ENCODE measurements around the gene SHC1.

SHC1 gene

GRCh38 chr1:155008015-155008941, 37.7 kb upstream of the SHC1 start:
- Histone ChIP-seq H3K36me3 (ENCODE audit: control insufficient read depth, insufficient read depth, low read length) (no peaks in the 10 kb centered on the region), H3K27me3 (ENCODE audit: control insufficient read depth, insufficient read depth, low read length, poor library complexity, severe bottlenecking) (no peaks in the 10 kb centered on the region), H3K4me1 (ENCODE audit: control insufficient read depth, insufficient read depth, low read length) (peaks cover 50% of the 10 kb centered on the region), H3K9me3 (ENCODE audit: control insufficient read depth, low read length) (no peaks in the 10 kb centered on the region), H3K27ac (ENCODE audit: insufficient read depth, low read depth, low read length, poor library complexity, severe bottlenecking) (no peak overlapping the region), H3K4me3 (ENCODE audit: insufficient read depth, low read depth, low read length) (no peak overlapping the region)
- WGBS, 2 experiments, result 63 to 69% methylated on average over 16 of the region's 16 CpGs

GRCh38 chr1:155007251-155007828, 36.8 kb upstream of the SHC1 start:
- H3K4me3 ChIP-seq (ENCODE audit: insufficient read depth, low read depth, low read length), result no peak overlapping the region
- peaks cover 43% of the 10 kb centered on the region for H3K4me1 ChIP-seq (ENCODE audit: control insufficient read depth, insufficient read depth, low read length)
- H3K36me3 ChIP-seq (ENCODE audit: control insufficient read depth, insufficient read depth, low read length), result no peaks in the 10 kb centered on the region
- WGBS, 2 experiments, result 92 to 93% methylated on average over 6 of the region's 6 CpGs
- no peaks in the 10 kb centered on the region for H3K27me3 ChIP-seq (ENCODE audit: control insufficient read depth, insufficient read depth, low read length, poor library complexity, severe bottlenecking)
- no peaks in the 10 kb centered on the region for H3K9me3 ChIP-seq (ENCODE audit: control insufficient read depth, low read length)
- no peak overlapping the region for H3K27ac ChIP-seq (ENCODE audit: insufficient read depth, low read depth, low read length, poor library complexity, severe bottlenecking)

GRCh38 chr1:155006601-155007101, 36.1 kb upstream of the SHC1 start:
- 86 to 97% methylated on average over 2 of the region's 2 CpGs for WGBS, 2 experiments
- H3K36me3 ChIP-seq (ENCODE audit: control insufficient read depth, insufficient read depth, low read length), result no peaks in the 10 kb centered on the region
- H3K4me1 ChIP-seq (ENCODE audit: control insufficient read depth, insufficient read depth, low read length), result peaks cover 39% of the 10 kb centered on the region
- H3K4me3 ChIP-seq (ENCODE audit: insufficient read depth, low read depth, low read length), result no peak overlapping the region
- no peaks in the 10 kb centered on the region for H3K9me3 ChIP-seq (ENCODE audit: control insufficient read depth, low read length)
- H3K27ac ChIP-seq (ENCODE audit: insufficient read depth, low read depth, low read length, poor library complexity, severe bottlenecking), result no peak overlapping the region
- H3K27me3 ChIP-seq (ENCODE audit: control insufficient read depth, insufficient read depth, low read length, poor library complexity, severe bottlenecking), result no peaks in the 10 kb centered on the region

- peaks cover 26% of the 10 kb centered on the region for H3K4me1 ChIP-seq (ENCODE audit: control insufficient read depth, insufficient read depth, low read length)
- H3K27ac ChIP-seq (ENCODE audit: insufficient read depth, low read depth, low read length, poor library complexity, severe bottlenecking), result no peak overlapping the region
- H3K9me3 ChIP-seq (ENCODE audit: control insufficient read depth, low read length), result no peaks in the 10 kb centered on the region
- no peaks in the 10 kb centered on the region for H3K36me3 ChIP-seq (ENCODE audit: control insufficient read depth, insufficient read depth, low read length)
- no peaks in the 10 kb centered on the region for H3K27me3 ChIP-seq (ENCODE audit: control insufficient read depth, insufficient read depth, low read length, poor library complexity, severe bottlenecking)
- WGBS, 2 experiments, result 82 to 84% methylated on average over 17 of the region's 17 CpGs
- H3K4me3 ChIP-seq (ENCODE audit: insufficient read depth, low read depth, low read length), result no peak overlapping the region
Observed at GRCh38 chr1:155005076-155006011, 34.8 kb upstream of the SHC1 start.

- Histone ChIP-seq H3K36me3 (ENCODE audit: control insufficient read depth, insufficient read depth, low read length) (no peaks in the 10 kb centered on the region), H3K27me3 (ENCODE audit: control insufficient read depth, insufficient read depth, low read length, poor library complexity, severe bottlenecking) (no peaks in the 10 kb centered on the region), H3K27ac (ENCODE audit: insufficient read depth, low read depth, low read length, poor library complexity, severe bottlenecking) (peak overlapping the region; percentile 8), H3K4me1 (ENCODE audit: control insufficient read depth, insufficient read depth, low read length) (peaks cover 25% of the 10 kb centered on the region), H3K4me3 (ENCODE audit: insufficient read depth, low read depth, low read length) (peak overlapping the region; percentile 57), H3K9me3 (ENCODE audit: control insufficient read depth, low read length) (no peaks in the 10 kb centered on the region)
- WGBS, 2 experiments, result 51 to 53% methylated on average over 4 to 5 of the region's 5 CpGs
Observed at GRCh38 chr1:155004352-155005075, 34.0 kb upstream of the SHC1 start.

GRCh38 chr1:155003766-155004351, 33.3 kb upstream of the SHC1 start:
- no peak overlapping the region for H3K27ac ChIP-seq (ENCODE audit: insufficient read depth, low read depth, low read length, poor library complexity, severe bottlenecking)
- no peaks in the 10 kb centered on the region for H3K27me3 ChIP-seq (ENCODE audit: control insufficient read depth, insufficient read depth, low read length, poor library complexity, severe bottlenecking)
- no peaks in the 10 kb centered on the region for H3K36me3 ChIP-seq (ENCODE audit: control insufficient read depth, insufficient read depth, low read length)
- WGBS, 2 experiments, result 1% methylated on average over 34 of the region's 34 CpGs
- H3K4me3 ChIP-seq (ENCODE audit: insufficient read depth, low read depth, low read length), result peak overlapping the region; percentile 57
- H3K9me3 ChIP-seq (ENCODE audit: control insufficient read depth, low read length), result no peaks in the 10 kb centered on the region
- H3K4me1 ChIP-seq (ENCODE audit: control insufficient read depth, insufficient read depth, low read length), result peaks cover 20% of the 10 kb centered on the region

- H3K27me3 ChIP-seq (ENCODE audit: control insufficient read depth, insufficient read depth, low read length, poor library complexity, severe bottlenecking), result no peaks in the 10 kb centered on the region
- H3K9me3 ChIP-seq (ENCODE audit: control insufficient read depth, low read length), result no peaks in the 10 kb centered on the region
- H3K4me1 ChIP-seq (ENCODE audit: control insufficient read depth, insufficient read depth, low read length), result peaks cover 14% of the 10 kb centered on the region
- WGBS, 2 experiments, result 0% methylated on average over 37 of the region's 37 CpGs
- H3K36me3 ChIP-seq (ENCODE audit: control insufficient read depth, insufficient read depth, low read length), result no peaks in the 10 kb centered on the region
- no peak overlapping the region for H3K27ac ChIP-seq (ENCODE audit: insufficient read depth, low read depth, low read length, poor library complexity, severe bottlenecking)
- H3K4me3 ChIP-seq (ENCODE audit: insufficient read depth, low read depth, low read length), result peak overlapping the region; percentile 57
Observed at GRCh38 chr1:155003227-155003765, 32.7 kb upstream of the SHC1 start.

GRCh38 chr1:155002464-155003226, 32.1 kb upstream of the SHC1 start, which contains the start of gene ZBTB7B:
ZBTB7B (plus strand) TSS chr1:155002802; CDS start chr1:155014661, 11,859 bp downstream.
- Histone ChIP-seq H3K27ac (ENCODE audit: insufficient read depth, low read depth, low read length, poor library complexity, severe bottlenecking) (peak within 1 kb of the TSS; percentile 80), H3K9me3 (ENCODE audit: control insufficient read depth, low read length) (no peaks in the 10 kb centered on the region), H3K36me3 (ENCODE audit: control insufficient read depth, insufficient read depth, low read length) (no peaks in the 10 kb centered on the region), H3K4me1 (ENCODE audit: control insufficient read depth, insufficient read depth, low read length) (peaks cover 10% of the 10 kb centered on the region), H3K4me3 (ENCODE audit: insufficient read depth, low read depth, low read length) (peak within 1 kb of the TSS; percentile 57), H3K27me3 (ENCODE audit: control insufficient read depth, insufficient read depth, low read length, poor library complexity, severe bottlenecking) (no peaks in the 10 kb centered on the region)
- WGBS, 2 experiments, result 1% methylated on average over 31 of the region's 35 CpGs

Measured in ectodermal cell (in vitro differentiated cells).